ENCODE results near the gene CLEC11A. TPM values are rescaled to one million over a fixed set of nuclear protein-coding genes. Genes with fewer than 3 reads are reported as not detected.

CLEC11A gene
- polyA plus RNA-seq, 1 donor from 2014 or later: 18.4 TPM

DNA sequence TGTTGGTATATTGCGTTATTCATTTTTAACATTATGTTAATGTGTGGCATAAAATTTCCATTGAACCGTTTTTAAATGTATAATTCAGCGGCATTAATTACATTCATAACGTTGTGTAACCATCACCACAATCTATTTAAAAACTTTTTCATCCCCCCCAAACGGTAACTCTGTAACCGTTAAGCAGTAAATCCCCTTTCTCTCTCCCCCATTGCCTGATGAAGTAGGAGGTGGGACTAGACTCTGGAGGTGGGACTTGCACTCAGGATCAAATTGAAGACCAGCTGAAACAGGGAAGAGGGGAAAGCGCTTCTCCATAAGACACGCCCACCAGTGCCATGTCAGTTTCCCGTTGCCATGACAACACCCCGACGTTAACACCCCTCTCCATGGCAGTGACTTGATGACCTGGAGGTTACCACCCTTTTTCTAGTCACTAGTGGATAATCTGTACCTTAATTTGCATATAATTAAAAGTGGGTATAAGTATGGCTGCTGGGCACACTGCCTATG is 16.8 kb downstream of the CLEC11A start:
- Histone ChIP-seq H4K20me1 (ENCODE audit: insufficient read depth) (no peaks in the 10 kb centered on the region), H3K4me2 (ENCODE audit: low read length) (no peak overlapping the region), H3K4me3 (ENCODE audit: low read length) (no peak overlapping the region), H3K36me3 (ENCODE audit: insufficient read depth, low read length) (no peaks in the 10 kb centered on the region), H3K9ac (ENCODE audit: low read length) (no peak overlapping the region), H3F3A (ENCODE audit: insufficient read depth, low read length, poor library complexity, severe bottlenecking) (no peaks in the 10 kb centered on the region), H3K27me3 (ENCODE audit: insufficient read depth, low read depth, low read length) (no peaks in the 10 kb centered on the region), H3K27ac (ENCODE audit: low read length) (no peak overlapping the region), H3K9me2 (ENCODE audit: insufficient read depth, low read length) (no peaks in the 10 kb centered on the region), H3K9me3 (ENCODE audit: low read length) (no peaks in the 10 kb centered on the region), H3K79me2 (replicated peaks; ENCODE audit: insufficient read depth, low read length) (no peaks in the 10 kb centered on the region), H2AFZ (ENCODE audit: low read depth, low read length) (no peak overlapping the region)
- TF ChIP-seq SMC3 (conservative IDR thresholded peaks at IDR 0.05; ENCODE audit: poor library complexity) (no peak), EZH2 (IDR thresholded peaks at IDR 0.05; ENCODE audit: borderline replicate concordance, insufficient read depth, low read length, poor library complexity, severe bottlenecking) (no peak), MXI1 (conservative IDR thresholded peaks at IDR 0.05; ENCODE audit: poor library complexity, severe bottlenecking) (no peak), POLR2AphosphoS5 (IDR thresholded peaks at IDR 0.05) (no peak), RAD21 (conservative IDR thresholded peaks at IDR 0.05) (no peak), EP300 (conservative IDR thresholded peaks at IDR 0.05; ENCODE audit: poor library complexity, severe bottlenecking) (no peak), TAF1 (IDR thresholded peaks at IDR 0.05; ENCODE audit: low read depth) (no peak)
- TF ChIP-seq, protein P1, sequence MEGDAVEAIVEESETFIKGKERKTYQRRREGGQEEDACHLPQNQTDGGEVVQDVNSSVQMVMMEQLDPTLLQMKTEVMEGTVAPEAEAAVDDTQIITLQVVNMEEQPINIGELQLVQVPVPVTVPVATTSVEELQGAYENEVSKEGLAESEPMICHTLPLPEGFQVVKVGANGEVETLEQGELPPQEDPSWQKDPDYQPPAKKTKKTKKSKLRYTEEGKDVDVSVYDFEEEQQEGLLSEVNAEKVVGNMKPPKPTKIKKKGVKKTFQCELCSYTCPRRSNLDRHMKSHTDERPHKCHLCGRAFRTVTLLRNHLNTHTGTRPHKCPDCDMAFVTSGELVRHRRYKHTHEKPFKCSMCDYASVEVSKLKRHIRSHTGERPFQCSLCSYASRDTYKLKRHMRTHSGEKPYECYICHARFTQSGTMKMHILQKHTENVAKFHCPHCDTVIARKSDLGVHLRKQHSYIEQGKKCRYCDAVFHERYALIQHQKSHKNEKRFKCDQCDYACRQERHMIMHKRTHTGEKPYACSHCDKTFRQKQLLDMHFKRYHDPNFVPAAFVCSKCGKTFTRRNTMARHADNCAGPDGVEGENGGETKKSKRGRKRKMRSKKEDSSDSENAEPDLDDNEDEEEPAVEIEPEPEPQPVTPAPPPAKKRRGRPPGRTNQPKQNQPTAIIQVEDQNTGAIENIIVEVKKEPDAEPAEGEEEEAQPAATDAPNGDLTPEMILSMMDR (IDR thresholded peaks at IDR 0.05; ENCODE audit: poor library complexity, severe bottlenecking): no peak
- TF ChIP-seq, protein P2, sequence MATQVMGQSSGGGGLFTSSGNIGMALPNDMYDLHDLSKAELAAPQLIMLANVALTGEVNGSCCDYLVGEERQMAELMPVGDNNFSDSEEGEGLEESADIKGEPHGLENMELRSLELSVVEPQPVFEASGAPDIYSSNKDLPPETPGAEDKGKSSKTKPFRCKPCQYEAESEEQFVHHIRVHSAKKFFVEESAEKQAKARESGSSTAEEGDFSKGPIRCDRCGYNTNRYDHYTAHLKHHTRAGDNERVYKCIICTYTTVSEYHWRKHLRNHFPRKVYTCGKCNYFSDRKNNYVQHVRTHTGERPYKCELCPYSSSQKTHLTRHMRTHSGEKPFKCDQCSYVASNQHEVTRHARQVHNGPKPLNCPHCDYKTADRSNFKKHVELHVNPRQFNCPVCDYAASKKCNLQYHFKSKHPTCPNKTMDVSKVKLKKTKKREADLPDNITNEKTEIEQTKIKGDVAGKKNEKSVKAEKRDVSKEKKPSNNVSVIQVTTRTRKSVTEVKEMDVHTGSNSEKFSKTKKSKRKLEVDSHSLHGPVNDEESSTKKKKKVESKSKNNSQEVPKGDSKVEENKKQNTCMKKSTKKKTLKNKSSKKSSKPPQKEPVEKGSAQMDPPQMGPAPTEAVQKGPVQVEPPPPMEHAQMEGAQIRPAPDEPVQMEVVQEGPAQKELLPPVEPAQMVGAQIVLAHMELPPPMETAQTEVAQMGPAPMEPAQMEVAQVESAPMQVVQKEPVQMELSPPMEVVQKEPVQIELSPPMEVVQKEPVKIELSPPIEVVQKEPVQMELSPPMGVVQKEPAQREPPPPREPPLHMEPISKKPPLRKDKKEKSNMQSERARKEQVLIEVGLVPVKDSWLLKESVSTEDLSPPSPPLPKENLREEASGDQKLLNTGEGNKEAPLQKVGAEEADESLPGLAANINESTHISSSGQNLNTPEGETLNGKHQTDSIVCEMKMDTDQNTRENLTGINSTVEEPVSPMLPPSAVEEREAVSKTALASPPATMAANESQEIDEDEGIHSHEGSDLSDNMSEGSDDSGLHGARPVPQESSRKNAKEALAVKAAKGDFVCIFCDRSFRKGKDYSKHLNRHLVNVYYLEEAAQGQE (IDR thresholded peaks at IDR 0.05; ENCODE audit: borderline replicate concordance): no peak

DNA sequence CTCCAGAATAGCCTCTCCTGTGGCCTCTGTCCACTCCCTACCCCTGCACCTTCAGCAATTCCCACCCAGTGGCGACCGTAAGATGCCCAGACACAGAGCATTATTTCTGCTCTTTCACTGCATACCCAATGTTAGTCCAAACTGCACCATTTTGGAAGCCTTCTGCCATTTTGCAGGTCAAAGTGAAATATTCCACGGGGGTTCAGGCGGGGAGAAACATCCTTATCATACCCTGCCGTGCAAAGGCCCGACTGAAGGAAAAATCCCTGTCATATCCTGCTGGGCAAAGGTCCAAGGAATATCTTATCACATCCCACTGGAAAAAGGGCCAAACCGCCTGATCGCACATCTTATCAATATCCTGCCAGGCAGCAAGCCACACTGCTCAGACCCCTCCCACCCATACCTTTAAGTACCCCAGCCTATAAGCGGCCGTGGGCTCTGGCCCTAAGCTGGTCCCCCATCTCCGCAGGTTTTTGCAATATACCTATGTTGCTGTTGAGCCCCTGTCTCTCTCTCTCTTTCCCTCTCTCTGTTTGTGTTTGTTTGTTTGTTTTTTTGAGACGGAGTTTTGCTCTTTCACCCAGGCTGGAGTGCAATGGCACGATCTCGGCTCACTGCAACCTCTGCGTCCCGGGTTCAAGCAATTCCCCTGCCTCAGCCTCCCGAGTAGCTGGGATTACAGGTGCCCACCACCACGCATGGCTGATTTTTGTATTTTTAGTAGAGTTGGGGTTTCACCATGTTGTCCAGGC is 18.2 kb downstream of the CLEC11A start:
- Histone ChIP-seq H3K27me3 (ENCODE audit: insufficient read depth, low read depth, low read length) (no peaks in the 10 kb centered on the region), H3K79me2 (replicated peaks; ENCODE audit: insufficient read depth, low read length) (no peaks in the 10 kb centered on the region), H3K36me3 (ENCODE audit: insufficient read depth, low read length) (no peaks in the 10 kb centered on the region), H3K9ac (ENCODE audit: low read length) (no peak overlapping the region), H2AFZ (ENCODE audit: low read depth, low read length) (no peak overlapping the region), H4K20me1 (ENCODE audit: insufficient read depth) (no peaks in the 10 kb centered on the region), H3K4me2 (ENCODE audit: low read length) (no peak overlapping the region), H3F3A (ENCODE audit: insufficient read depth, low read length, poor library complexity, severe bottlenecking) (no peaks in the 10 kb centered on the region), H3K27ac (ENCODE audit: low read length) (no peak overlapping the region), H3K9me2 (ENCODE audit: insufficient read depth, low read length) (no peaks in the 10 kb centered on the region), H3K9me3 (ENCODE audit: low read length) (no peaks in the 10 kb centered on the region), H3K4me3 (ENCODE audit: low read length) (no peak overlapping the region)
- TF ChIP-seq TAF1 (IDR thresholded peaks at IDR 0.05; ENCODE audit: low read depth) (no peak), EP300 (conservative IDR thresholded peaks at IDR 0.05; ENCODE audit: poor library complexity, severe bottlenecking) (no peak), POLR2AphosphoS5 (IDR thresholded peaks at IDR 0.05) (no peak), MXI1 (conservative IDR thresholded peaks at IDR 0.05; ENCODE audit: poor library complexity, severe bottlenecking) (no peak)
- TF ChIP-seq, protein P1 (IDR thresholded peaks at IDR 0.05; ENCODE audit: poor library complexity, severe bottlenecking): no peak
- TF ChIP-seq, protein P2 (IDR thresholded peaks at IDR 0.05; ENCODE audit: borderline replicate concordance): no peak

Measured in neural cell (in vitro differentiated cells).